Neural cell (in vitro differentiated cells): ENCODE data around the gene CCDC40.

Experiments
- CTCF ChIP-seq: fragments of 450-650 bp; IDR thresholded peaks from 2 replicates; pipeline ENCODE4 v1.5.1; 2014; ENCODE audit warnings: antibody characterized with exemption, mild to moderate bottlenecking, moderate library complexity; ENCODE audit not compliant: poor library complexity, severe bottlenecking
- EP300 ChIP-seq: fragments of 450-650 bp; conservative IDR thresholded peaks from 2 replicates; pipeline ENCODE4 v1.6.1; 2014; ENCODE audit warnings: antibody characterized with exemption, mild to moderate bottlenecking, moderate library complexity; ENCODE audit not compliant: poor library complexity, severe bottlenecking
- EZH2 ChIP-seq: fragments of 200-600, 300-800 bp; shearing (Covaris generic), sonication (generic); IDR thresholded peaks from 2 replicates; pipeline ENCODE4 v1.6.1; 2014; ENCODE audit warnings: antibody characterized with exemption, low read length, borderline replicate concordance, mild to moderate bottlenecking; ENCODE audit not compliant: insufficient read depth, poor library complexity, severe bottlenecking
- MXI1 ChIP-seq: fragments of 450-650 bp; conservative IDR thresholded peaks from 2 replicates; pipeline ENCODE4 v1.6.1; 2014; ENCODE audit warnings: antibody characterized with exemption, mild to moderate bottlenecking; ENCODE audit not compliant: poor library complexity, severe bottlenecking
- POLR2AphosphoS5 ChIP-seq: IDR thresholded peaks from 2 replicates; pipeline ENCODE4 v1.6.1; 2012
- RAD21 ChIP-seq: fragments of 450-650 bp; conservative IDR thresholded peaks from 2 replicates; pipeline ENCODE4 v1.6.1; 2014; ENCODE audit warnings: antibody characterized with exemption, mild to moderate bottlenecking, moderate library complexity
- TF ChIP-seq, protein P1 (sequence below): IDR thresholded peaks from 2 replicates; pipeline ENCODE4 v1.6.1; 2012; ENCODE audit warnings: borderline replicate concordance

DNA sequence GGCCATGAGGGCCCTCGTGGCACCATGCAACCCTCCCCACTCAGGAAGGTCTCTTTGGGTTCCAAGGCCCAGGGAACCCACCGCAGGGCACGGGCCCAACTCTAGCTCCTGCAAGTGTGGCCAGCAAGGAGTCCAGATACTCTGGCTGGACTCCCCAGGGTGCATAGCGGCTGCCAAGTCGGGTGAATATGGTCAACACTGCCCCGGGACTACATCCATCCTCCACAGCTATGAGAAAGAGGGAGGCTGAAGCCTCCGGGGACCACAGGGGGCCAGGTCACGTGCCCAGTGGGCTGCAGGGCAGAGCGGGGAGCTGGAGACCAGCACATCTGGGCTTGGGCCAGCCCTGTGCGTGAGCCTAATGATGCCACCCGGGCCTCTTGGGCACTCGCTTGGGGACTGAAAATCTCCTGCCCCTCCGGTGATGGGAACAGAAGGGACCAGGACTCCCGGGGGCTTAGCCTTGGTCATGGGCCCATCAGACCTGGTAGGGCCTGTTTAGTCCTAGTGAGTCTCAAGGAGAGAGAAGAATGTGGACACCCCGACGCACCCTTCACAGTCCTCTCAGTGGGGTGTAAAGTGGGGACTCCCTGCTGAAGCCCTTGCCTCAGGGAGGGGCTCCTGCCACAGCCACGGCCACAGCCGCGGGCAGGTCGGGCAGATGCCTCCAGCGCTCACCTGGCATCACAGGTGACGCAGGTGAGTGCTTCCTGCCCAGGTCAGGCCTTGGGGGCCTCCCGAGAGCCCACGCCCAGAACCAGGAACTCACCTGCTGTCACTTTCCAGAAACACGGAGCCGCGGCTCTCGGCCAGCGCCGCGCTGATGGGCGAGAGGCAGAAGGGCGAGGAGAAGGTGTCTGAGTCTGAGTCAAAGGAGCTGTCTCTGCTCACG lies 26.8 kb upstream of the CCDC40 start:
- no peak for TF ChIP-seq CTCF
- TF ChIP-seq, protein P1, sequence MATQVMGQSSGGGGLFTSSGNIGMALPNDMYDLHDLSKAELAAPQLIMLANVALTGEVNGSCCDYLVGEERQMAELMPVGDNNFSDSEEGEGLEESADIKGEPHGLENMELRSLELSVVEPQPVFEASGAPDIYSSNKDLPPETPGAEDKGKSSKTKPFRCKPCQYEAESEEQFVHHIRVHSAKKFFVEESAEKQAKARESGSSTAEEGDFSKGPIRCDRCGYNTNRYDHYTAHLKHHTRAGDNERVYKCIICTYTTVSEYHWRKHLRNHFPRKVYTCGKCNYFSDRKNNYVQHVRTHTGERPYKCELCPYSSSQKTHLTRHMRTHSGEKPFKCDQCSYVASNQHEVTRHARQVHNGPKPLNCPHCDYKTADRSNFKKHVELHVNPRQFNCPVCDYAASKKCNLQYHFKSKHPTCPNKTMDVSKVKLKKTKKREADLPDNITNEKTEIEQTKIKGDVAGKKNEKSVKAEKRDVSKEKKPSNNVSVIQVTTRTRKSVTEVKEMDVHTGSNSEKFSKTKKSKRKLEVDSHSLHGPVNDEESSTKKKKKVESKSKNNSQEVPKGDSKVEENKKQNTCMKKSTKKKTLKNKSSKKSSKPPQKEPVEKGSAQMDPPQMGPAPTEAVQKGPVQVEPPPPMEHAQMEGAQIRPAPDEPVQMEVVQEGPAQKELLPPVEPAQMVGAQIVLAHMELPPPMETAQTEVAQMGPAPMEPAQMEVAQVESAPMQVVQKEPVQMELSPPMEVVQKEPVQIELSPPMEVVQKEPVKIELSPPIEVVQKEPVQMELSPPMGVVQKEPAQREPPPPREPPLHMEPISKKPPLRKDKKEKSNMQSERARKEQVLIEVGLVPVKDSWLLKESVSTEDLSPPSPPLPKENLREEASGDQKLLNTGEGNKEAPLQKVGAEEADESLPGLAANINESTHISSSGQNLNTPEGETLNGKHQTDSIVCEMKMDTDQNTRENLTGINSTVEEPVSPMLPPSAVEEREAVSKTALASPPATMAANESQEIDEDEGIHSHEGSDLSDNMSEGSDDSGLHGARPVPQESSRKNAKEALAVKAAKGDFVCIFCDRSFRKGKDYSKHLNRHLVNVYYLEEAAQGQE, result no peak
- no peak for TF ChIP-seq EP300
- TF ChIP-seq RAD21, result no peak
- TF ChIP-seq MXI1, result no peak
- TF ChIP-seq EZH2, result no peak
- no peak for TF ChIP-seq POLR2AphosphoS5
